ENCODE measurements around the gene EEFSEC. TPM values are rescaled to one million over a fixed set of nuclear protein-coding genes. Genes with fewer than 3 reads are reported as not detected.

EEFSEC gene
- total RNA-seq, 1 experiment from 2014 or later = 14.0 TPM

GRCh38 chr3:128313071-128313725 is 159.9 kb downstream of the EEFSEC start:
- no peaks in the 10 kb centered on the region for H3K27me3 ChIP-seq (replicated peaks; ENCODE audit: control insufficient read depth, insufficient read depth, low read length)
- H3K36me3 ChIP-seq (ENCODE audit: control insufficient read depth, insufficient read depth, low read length) = no peaks in the 10 kb centered on the region
- intact Hi-C loops (cut with micrococcal nuclease; ENCODE audit: unreplicated experiment) = no loop called here
- CTCF ChIA-PET = no interaction called here
- no peaks in the 10 kb centered on the region for H3K9me3 Mint-ChIP-seq (ENCODE audit: unreplicated experiment)
- no peak for DNase-seq
- H3K4me3 Mint-ChIP-seq (ENCODE audit: unreplicated experiment) = no peak overlapping the region
- no peaks in the 10 kb centered on the region for H3K9me3 ChIP-seq
- POLR2A ChIA-PET = no interaction called here
- H3K36me3 Mint-ChIP-seq (ENCODE audit: insufficient read depth, unreplicated experiment) = peaks cover 5% of the 10 kb centered on the region
- H3K4me1 Mint-ChIP-seq (ENCODE audit: low read depth, unreplicated experiment) = no peaks in the 10 kb centered on the region
- TF ChIP-seq CTCF (IDR thresholded peaks at IDR 0.05; ENCODE audit: insufficient read depth in 1 of 2, low read depth in 1 of 2, low read length in 1 of 2, severe bottlenecking in 1 of 2, unreplicated experiment in 1 of 2) = no peak
- H3K4me1 ChIP-seq = no peaks in the 10 kb centered on the region
- no TSS peak for BruUV-seq (replicated peaks)
- H3K27ac Mint-ChIP-seq (ENCODE audit: unreplicated experiment) = no peak overlapping the region
- H3K27me3 Mint-ChIP-seq (ENCODE audit: insufficient read depth, unreplicated experiment) = no peaks in the 10 kb centered on the region
- no peak overlapping the region for H3K4me3 ChIP-seq (ENCODE audit: low read depth, low read length)

GRCh38 chr3:128313935-128314334 is 160.7 kb downstream of the EEFSEC start:
- POLR2A ChIA-PET = no interaction called here
- TF ChIP-seq CTCF (IDR thresholded peaks at IDR 0.05; ENCODE audit: insufficient read depth in 1 of 2, low read depth in 1 of 2, low read length in 1 of 2, severe bottlenecking in 1 of 2, unreplicated experiment in 1 of 2) = no peak
- no peaks in the 10 kb centered on the region for H3K4me1 ChIP-seq
- BruUV-seq (replicated peaks) = no TSS peak
- DNase-seq = no peak
- no peaks in the 10 kb centered on the region for H3K9me3 Mint-ChIP-seq (ENCODE audit: unreplicated experiment)
- no peak overlapping the region for H3K4me3 Mint-ChIP-seq (ENCODE audit: unreplicated experiment)
- H3K9me3 ChIP-seq = no peaks in the 10 kb centered on the region
- no peak overlapping the region for H3K4me3 ChIP-seq (ENCODE audit: low read depth, low read length)
- H3K27ac Mint-ChIP-seq (ENCODE audit: unreplicated experiment) = no peak overlapping the region
- CTCF ChIA-PET = no interaction called here
- no peaks in the 10 kb centered on the region for H3K36me3 ChIP-seq (ENCODE audit: control insufficient read depth, insufficient read depth, low read length)
- H3K27me3 Mint-ChIP-seq (ENCODE audit: insufficient read depth, unreplicated experiment) = no peaks in the 10 kb centered on the region
- H3K4me1 Mint-ChIP-seq (ENCODE audit: low read depth, unreplicated experiment) = no peaks in the 10 kb centered on the region
- intact Hi-C loops (cut with micrococcal nuclease; ENCODE audit: unreplicated experiment) = no loop called here
- peaks cover 1% of the 10 kb centered on the region for H3K36me3 Mint-ChIP-seq (ENCODE audit: insufficient read depth, unreplicated experiment)
- H3K27me3 ChIP-seq (replicated peaks; ENCODE audit: control insufficient read depth, insufficient read depth, low read length) = no peaks in the 10 kb centered on the region

- Mint-ChIP-seq H3K27ac (ENCODE audit: unreplicated experiment) (no peak overlapping the region), H3K36me3 (ENCODE audit: insufficient read depth, unreplicated experiment) (no peaks in the 10 kb centered on the region), H3K9me3 (ENCODE audit: unreplicated experiment) (no peaks in the 10 kb centered on the region), H3K27me3 (ENCODE audit: insufficient read depth, unreplicated experiment) (no peaks in the 10 kb centered on the region), H3K4me1 (ENCODE audit: low read depth, unreplicated experiment) (no peaks in the 10 kb centered on the region), H3K4me3 (ENCODE audit: unreplicated experiment) (no peak overlapping the region)
- POLR2A ChIA-PET = no interaction called here
- CTCF ChIA-PET = interaction anchor here (0.6 kb wide), 1 partner anchor 1809 kb away, joined by 3 read pairs; no protein-coding TSS in a partner anchor
- intact Hi-C loops (cut with micrococcal nuclease; ENCODE audit: unreplicated experiment) = no loop called here
- H3K9me3 ChIP-seq = no peaks in the 10 kb centered on the region
- no peak overlapping the region for H3K4me3 ChIP-seq (ENCODE audit: low read depth, low read length)
- H3K36me3 ChIP-seq (ENCODE audit: control insufficient read depth, insufficient read depth, low read length) = no peaks in the 10 kb centered on the region
- no TSS peak for BruUV-seq (replicated peaks)
- TF ChIP-seq CTCF (IDR thresholded peaks at IDR 0.05; ENCODE audit: insufficient read depth in 1 of 2, low read depth in 1 of 2, low read length in 1 of 2, severe bottlenecking in 1 of 2, unreplicated experiment in 1 of 2) = no peak
- no peak for DNase-seq
- H3K4me1 ChIP-seq = no peaks in the 10 kb centered on the region
- no peaks in the 10 kb centered on the region for H3K27me3 ChIP-seq (replicated peaks; ENCODE audit: control insufficient read depth, insufficient read depth, low read length)
Observed at GRCh38 chr3:128315313-128315712, 162.0 kb downstream of the EEFSEC start.
